OCI-M2 (cell line): Measurements from ENCODE around the gene AMFR.
"Not testable (repeated sequence)": the region's sequence is repeated elsewhere in the genome, so short reads cannot be mapped to it uniquely, and the experiment has no call there.

Experiments
- DNase-seq: peaks from one replicate; lab custom pipeline; 2025; ENCODE audit not compliant: unreplicated experiment; lab: John Stamatoyannopoulos, UW

AMFR gene

GRCh38 chr16:56389554-56389953 is 35.8 kb downstream of the AMFR start:
- no peak for DNase-seq

- no peak for DNase-seq
These were observed 37.1 kb downstream of the AMFR start for GRCh38 chr16:56388209-56388608.

GRCh38 chr16:56387396-56387795 is 37.9 kb downstream of the AMFR start:
- no peak for DNase-seq

GRCh38 chr16:56384074-56384721 is 41.1 kb downstream of the AMFR start:
- DNase-seq, result no peak

- no peak for DNase-seq
These were observed 42.4 kb downstream of the AMFR start for GRCh38 chr16:56382901-56383355.

- DNase-seq, result no peak
These were observed 42.9 kb downstream of the AMFR start for GRCh38 chr16:56382459-56382858.

- DNase-seq, result not testable (repeated sequence)
These were observed 44.4 kb downstream of the AMFR start for GRCh38 chr16:56380778-56381485.

- not testable (repeated sequence) for DNase-seq
These were observed 46.3 kb downstream of the AMFR start for GRCh38 chr16:56379044-56379443.

GRCh38 chr16:56375792-56376191 is 49.6 kb downstream of the AMFR start:
- not testable (repeated sequence) for DNase-seq

GRCh38 chr16:56373003-56373402 is 52.3 kb downstream of the AMFR start:
- DNase-seq, result no peak

- no peak for DNase-seq
These were observed 53.2 kb downstream of the AMFR start for GRCh38 chr16:56372013-56372634.

GRCh38 chr16:56371660-56371937 is 53.7 kb downstream of the AMFR start:
- DNase-seq, result no peak

- no peak for DNase-seq
These were observed 54.3 kb downstream of the AMFR start for GRCh38 chr16:56370875-56371659.

GRCh38 chr16:56370185-56370874 is 55.0 kb downstream of the AMFR start:
- no peak for DNase-seq

GRCh38 chr16:56369202-56369601 is 56.1 kb downstream of the AMFR start:
- no peak for DNase-seq

- no peak for DNase-seq
These were observed 56.8 kb downstream of the AMFR start for GRCh38 chr16:56368545-56368944.

GRCh38 chr16:56367764-56368163 is 57.6 kb downstream of the AMFR start:
- DNase-seq, result no peak

GRCh38 chr16:56366945-56367344 is 58.4 kb downstream of the AMFR start:
- no peak for DNase-seq

- DNase-seq, result no peak
These were observed 59.8 kb downstream of the AMFR start for GRCh38 chr16:56365552-56365951.

GRCh38 chr16:56364865-56365264 is 60.5 kb downstream of the AMFR start:
- no peak for DNase-seq
